ENCODE data around the gene BPTF. TPM values are rescaled to one million over a fixed set of nuclear protein-coding genes. Genes with fewer than 3 reads are reported as not detected.
A peak's percentile ranks its signal among the peaks of the same experiment; 100 is the strongest.

The BPTF gene
- total and polyA plus RNA-seq, 2 of the 13 experiments (the other 11 are each of a cell fraction or from before 2014, with no cell fraction given): 43.5 to 66.1 TPM

- TF ChIP-seq, protein P1, sequence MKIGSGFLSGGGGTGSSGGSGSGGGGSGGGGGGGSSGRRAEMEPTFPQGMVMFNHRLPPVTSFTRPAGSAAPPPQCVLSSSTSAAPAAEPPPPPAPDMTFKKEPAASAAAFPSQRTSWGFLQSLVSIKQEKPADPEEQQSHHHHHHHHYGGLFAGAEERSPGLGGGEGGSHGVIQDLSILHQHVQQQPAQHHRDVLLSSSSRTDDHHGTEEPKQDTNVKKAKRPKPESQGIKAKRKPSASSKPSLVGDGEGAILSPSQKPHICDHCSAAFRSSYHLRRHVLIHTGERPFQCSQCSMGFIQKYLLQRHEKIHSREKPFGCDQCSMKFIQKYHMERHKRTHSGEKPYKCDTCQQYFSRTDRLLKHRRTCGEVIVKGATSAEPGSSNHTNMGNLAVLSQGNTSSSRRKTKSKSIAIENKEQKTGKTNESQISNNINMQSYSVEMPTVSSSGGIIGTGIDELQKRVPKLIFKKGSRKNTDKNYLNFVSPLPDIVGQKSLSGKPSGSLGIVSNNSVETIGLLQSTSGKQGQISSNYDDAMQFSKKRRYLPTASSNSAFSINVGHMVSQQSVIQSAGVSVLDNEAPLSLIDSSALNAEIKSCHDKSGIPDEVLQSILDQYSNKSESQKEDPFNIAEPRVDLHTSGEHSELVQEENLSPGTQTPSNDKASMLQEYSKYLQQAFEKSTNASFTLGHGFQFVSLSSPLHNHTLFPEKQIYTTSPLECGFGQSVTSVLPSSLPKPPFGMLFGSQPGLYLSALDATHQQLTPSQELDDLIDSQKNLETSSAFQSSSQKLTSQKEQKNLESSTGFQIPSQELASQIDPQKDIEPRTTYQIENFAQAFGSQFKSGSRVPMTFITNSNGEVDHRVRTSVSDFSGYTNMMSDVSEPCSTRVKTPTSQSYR (CRISPR knock-in tag; IDR thresholded peaks at IDR 0.05; ENCODE audit: borderline replicate concordance): peak; percentile 61; the same call in 1 of the 2 replicates
- TF ChIP-seq, protein P2, sequence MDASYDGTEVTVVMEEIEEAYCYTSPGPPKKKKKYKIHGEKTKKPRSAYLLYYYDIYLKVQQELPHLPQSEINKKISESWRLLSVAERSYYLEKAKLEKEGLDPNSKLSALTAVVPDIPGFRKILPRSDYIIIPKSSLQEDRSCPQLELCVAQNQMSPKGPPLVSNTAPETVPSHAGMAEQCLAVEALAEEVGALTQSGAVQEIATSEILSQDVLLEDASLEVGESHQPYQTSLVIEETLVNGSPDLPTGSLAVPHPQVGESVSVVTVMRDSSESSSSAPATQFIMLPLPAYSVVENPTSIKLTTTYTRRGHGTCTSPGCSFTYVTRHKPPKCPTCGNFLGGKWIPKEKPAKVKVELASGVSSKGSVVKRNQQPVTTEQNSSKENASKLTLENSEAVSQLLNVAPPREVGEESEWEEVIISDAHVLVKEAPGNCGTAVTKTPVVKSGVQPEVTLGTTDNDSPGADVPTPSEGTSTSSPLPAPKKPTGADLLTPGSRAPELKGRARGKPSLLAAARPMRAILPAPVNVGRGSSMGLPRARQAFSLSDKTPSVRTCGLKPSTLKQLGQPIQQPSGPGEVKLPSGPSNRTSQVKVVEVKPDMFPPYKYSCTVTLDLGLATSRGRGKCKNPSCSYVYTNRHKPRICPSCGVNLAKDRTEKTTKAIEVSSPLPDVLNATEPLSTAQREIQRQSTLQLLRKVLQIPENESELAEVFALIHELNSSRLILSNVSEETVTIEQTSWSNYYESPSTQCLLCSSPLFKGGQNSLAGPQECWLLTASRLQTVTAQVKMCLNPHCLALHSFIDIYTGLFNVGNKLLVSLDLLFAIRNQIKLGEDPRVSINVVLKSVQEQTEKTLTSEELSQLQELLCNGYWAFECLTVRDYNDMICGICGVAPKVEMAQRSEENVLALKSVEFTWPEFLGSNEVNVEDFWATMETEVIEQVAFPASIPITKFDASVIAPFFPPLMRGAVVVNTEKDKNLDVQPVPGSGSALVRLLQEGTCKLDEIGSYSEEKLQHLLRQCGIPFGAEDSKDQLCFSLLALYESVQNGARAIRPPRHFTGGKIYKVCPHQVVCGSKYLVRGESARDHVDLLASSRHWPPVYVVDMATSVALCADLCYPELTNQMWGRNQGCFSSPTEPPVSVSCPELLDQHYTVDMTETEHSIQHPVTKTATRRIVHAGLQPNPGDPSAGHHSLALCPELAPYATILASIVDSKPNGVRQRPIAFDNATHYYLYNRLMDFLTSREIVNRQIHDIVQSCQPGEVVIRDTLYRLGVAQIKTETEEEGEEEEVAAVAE (CRISPR knock-in tag; IDR thresholded peaks at IDR 0.05; ENCODE audit: borderline replicate concordance): no peak
- TF ChIP-seq ZNF572 (CRISPR knock-in tag; IDR thresholded peaks at IDR 0.05) (no peak), SNAPC5 (CRISPR knock-in tag; IDR thresholded peaks at IDR 0.05; ENCODE audit: borderline replicate concordance) (no peak), GZF1 (CRISPR knock-in tag; IDR thresholded peaks at IDR 0.05) (no peak), SIX4 (CRISPR knock-in tag; IDR thresholded peaks at IDR 0.05) (0 out of 2 replicates have a peak, but pooled peaks have one; percentile 10), ZNF256 (CRISPR knock-in tag; conservative IDR thresholded peaks at IDR 0.05) (0 out of 2 replicates have a peak, but pooled peaks have one; percentile 47), BORCS8-MEF2B (CRISPR knock-in tag; IDR thresholded peaks at IDR 0.05) (peak; percentile 81; the same call in 1 of the 2 replicates), ZNF224 (CRISPR knock-in tag; IDR thresholded peaks at IDR 0.05) (0 out of 2 replicates have a peak, but pooled peaks have one; percentile 17), ZNF713 (CRISPR knock-in tag; IDR thresholded peaks at IDR 0.05) (no peak), TEAD3 (CRISPR knock-in tag; optimal IDR thresholded peaks at IDR 0.05; ENCODE audit: borderline replicate concordance) (peak; percentile 82), ZFP36 (IDR thresholded peaks at IDR 0.05; ENCODE audit: borderline replicate concordance, low read depth, low read length, partially characterized antibody) (no peak), DZIP1 (CRISPR knock-in tag; IDR thresholded peaks at IDR 0.05) (no peak), SNAI1 (CRISPR knock-in tag; IDR thresholded peaks at IDR 0.05; ENCODE audit: borderline replicate concordance) (no peak), ZBTB7B (CRISPR knock-in tag; IDR thresholded peaks at IDR 0.05) (peak; percentile 61), BHLHE40 (IDR thresholded peaks at IDR 0.05; ENCODE audit: low read length) (peak; percentile 100), ZNF30 (CRISPR knock-in tag; IDR thresholded peaks at IDR 0.05) (no peak), MAZ (IDR thresholded peaks at IDR 0.05; ENCODE audit: borderline replicate concordance, low read depth, low read length) (peak; percentile 77; the same call in 1 of the 2 replicates), MAZ (CRISPR knock-in tag; IDR thresholded peaks at IDR 0.05; ENCODE audit: low read depth) (peak; percentile 89)
Measured at GRCh38 chr17:67824735-67825626, at the start of gene BPTF (continued).

Data from HepG2 (cell line).